ENCODE data around the gene AOC2.
A peak's percentile ranks its signal among the peaks of the same experiment; 100 is the strongest.

AOC2 gene

GRCh38 chr17:42844271-42844670 is at the start of gene AOC2:
AOC2 (plus strand) TSS chr17:42844580; CDS start chr17:42844627, 47 bp downstream.
- H3K9me3 ChIP-seq: no peaks in the 10 kb centered on the region
- no peak for DNase-seq
- intact Hi-C loops (cut with DNase I; ENCODE audit: low total_unique reads): loop anchor here (2.0 to 5.0 kb wide), 2 partner anchors 93 to 153 kb away; partner anchors contain the start of gene RPL27
- H3K4me1 ChIP-seq: peaks cover 0 to 23% (median 8%) of the 10 kb centered on the region in 4 donors
- peak within 1 kb of the TSS; percentile 36 to 59 for H3K27ac ChIP-seq
- H3K4me3 ChIP-seq: no peak within 1 kb of the TSS
- no peaks in the 10 kb centered on the region for H3K27me3 ChIP-seq
- H3K36me3 ChIP-seq: peaks cover 28 to 69% (median 57%) of the 10 kb centered on the region in 3 donors
- no peak for TF ChIP-seq CTCF (IDR thresholded peaks at IDR 0.05)

GRCh38 chr17:42795061-42795460 is 49.3 kb upstream of the AOC2 start:
- Histone ChIP-seq H3K27ac (no peak overlapping the region), H3K36me3 (peaks cover 0 to 21% (median 4%) of the 10 kb centered on the region in 3 donors), H3K9me3 (no peaks in the 10 kb centered on the region), H3K4me3 (no peak overlapping the region), H3K27me3 (no peaks in the 10 kb centered on the region), H3K4me1 (peaks cover 0 to 22% (median 19%) of the 10 kb centered on the region in 4 donors)
- no peak for TF ChIP-seq CTCF (IDR thresholded peaks at IDR 0.05)
- peak in 1 of 2 donors; percentile 51 for DNase-seq
- intact Hi-C loops (cut with DNase I; ENCODE audit: low total_unique reads): no loop called here

- Histone ChIP-seq H3K27ac (no peak overlapping the region), H3K9me3 (no peaks in the 10 kb centered on the region), H3K4me3 (no peak overlapping the region), H3K36me3 (peaks cover 0 to 21% (median 4%) of the 10 kb centered on the region in 3 donors), H3K27me3 (no peaks in the 10 kb centered on the region), H3K4me1 (peaks cover 0 to 22% (median 19%) of the 10 kb centered on the region in 4 donors)
- TF ChIP-seq CTCF (IDR thresholded peaks at IDR 0.05): no peak
- no peak for DNase-seq
- intact Hi-C loops (cut with DNase I; ENCODE audit: low total_unique reads): no loop called here
Measured at GRCh38 chr17:42795465-42795864, 48.9 kb upstream of the AOC2 start.

- peaks cover 0 to 22% (median 19%) of the 10 kb centered on the region in 4 donors for H3K4me1 ChIP-seq
- no peaks in the 10 kb centered on the region for H3K27me3 ChIP-seq
- no peak overlapping the region for H3K4me3 ChIP-seq
- no peak for TF ChIP-seq CTCF (IDR thresholded peaks at IDR 0.05)
- H3K36me3 ChIP-seq: peaks cover 0 to 21% (median 4%) of the 10 kb centered on the region in 3 donors
- no peak overlapping the region for H3K27ac ChIP-seq
- intact Hi-C loops (cut with DNase I; ENCODE audit: low total_unique reads): no loop called here
- no peaks in the 10 kb centered on the region for H3K9me3 ChIP-seq
- no peak for DNase-seq
Measured at GRCh38 chr17:42796066-42796758, 48.2 kb upstream of the AOC2 start.

GRCh38 chr17:42797067-42798007 is 47.0 kb upstream of the AOC2 start:
- H3K27ac ChIP-seq: no peak overlapping the region

More at GRCh38 chr17:42797067-42798007, 47.0 kb upstream of the AOC2 start:
- DNase-seq: no peak
- Histone ChIP-seq H3K27me3 (no peaks in the 10 kb centered on the region), H3K4me1 (peaks cover 0 to 22% (median 19%) of the 10 kb centered on the region in 4 donors), H3K36me3 (peaks cover 0 to 21% (median 4%) of the 10 kb centered on the region in 3 donors), H3K4me3 (peak overlapping the region; percentile 61 to 65), H3K9me3 (no peaks in the 10 kb centered on the region)
- intact Hi-C loops (cut with DNase I; ENCODE audit: low total_unique reads): no loop called here
- no peak for TF ChIP-seq CTCF (IDR thresholded peaks at IDR 0.05)
